WTC11 (cell line): ENCODE measurements around the gene TFB1M. TPM values are rescaled to one million over a fixed set of nuclear protein-coding genes. Genes with fewer than 3 reads are reported as not detected.

ENCODE experiments used
- ATAC-seq: fragments of 200-7000 bp; cut with Tn5 transposase; 2 replicates; pipeline ENCODE4 v1.10.0; 2021; ENCODE audit warnings: mild to moderate bottlenecking, moderate library complexity
- CTCF ChIA-PET: fragments of 300-600 bp; sonication (Branson Sonifier 250); formaldehyde crosslinking; loops from one replicate; lab custom pipeline; 2021; ENCODE audit warnings: antibody characterized with exemption; lab: Charles Lee
- POLR2A ChIA-PET: fragments of 350-600 bp; sonication (Branson Sonifier 250); formaldehyde crosslinking; loops from one replicate; lab custom pipeline; 2021; ENCODE audit warnings: antibody characterized with exemption; lab: Charles Lee
- DNase-seq: peaks from one replicate; pipeline ENCODE4 v3.0.0; 2021; ENCODE audit warnings: low spot score
- H3K27ac Mint-ChIP-seq: 2 replicates; pipeline ENCODE4 v1.8.0; 2021; ENCODE audit warnings: mixed read lengths
- H3K27me3 Mint-ChIP-seq: 2 replicates; pipeline ENCODE4 v1.8.0; 2021; ENCODE audit warnings: low read depth, mild to moderate bottlenecking, moderate library complexity, mixed read lengths
- H3K36me3 Mint-ChIP-seq: 2 replicates; pipeline ENCODE4 v1.8.0; 2021; ENCODE audit warnings: mixed read lengths
- H3K4me1 Mint-ChIP-seq: 2 replicates; pipeline ENCODE4 v1.8.0; 2022; ENCODE audit warnings: mixed read lengths
- H3K4me3 Mint-ChIP-seq: 2 replicates; pipeline ENCODE4 v1.8.0; 2021; ENCODE audit warnings: mild to moderate bottlenecking, moderate library complexity, mixed read lengths
- H3K9me3 Mint-ChIP-seq: 2 replicates; pipeline ENCODE4 v1.8.0; 2021; ENCODE audit warnings: mixed read lengths
- EMX1 ChIP-seq: fragments of 250-450 bp; sonication (Bioruptor Pico); IDR thresholded peaks from 2 replicates; pipeline ENCODE4 v1.8.0; 2021; ENCODE audit warnings: mild to moderate bottlenecking
- FOXK1 ChIP-seq: sonication (generic); formaldehyde crosslinking; IDR thresholded peaks from 2 replicates; pipeline ENCODE4 v1.8.0; 2022; ENCODE audit warnings: mild to moderate bottlenecking, moderate library complexity, missing genetic modification reagents
- JAZF1 ChIP-seq: fragments of 250-450 bp; sonication (Bioruptor Pico); IDR thresholded peaks from 2 replicates; pipeline ENCODE4 v1.9.0; 2021; ENCODE audit warnings: moderate library complexity, mild to moderate bottlenecking, inconsistent platforms
- KAT7 ChIP-seq: sonication (generic); formaldehyde crosslinking; IDR thresholded peaks from 2 replicates; pipeline ENCODE4 v1.8.1; 2023; ENCODE audit warnings: missing genetic modification reagents, mild to moderate bottlenecking, borderline replicate concordance
- MXD4 ChIP-seq: fragments of 250-450 bp; sonication (Bioruptor Pico); IDR thresholded peaks from 2 replicates; pipeline ENCODE4 v1.8.0; 2021; ENCODE audit warnings: mild to moderate bottlenecking, moderate library complexity, borderline replicate concordance
- NFATC4 ChIP-seq: fragments of 250-450 bp; sonication (Bioruptor Pico); IDR thresholded peaks from 2 replicates; pipeline ENCODE4 v1.9.0; 2021; ENCODE audit warnings: mild to moderate bottlenecking
- NFYB ChIP-seq: sonication (generic); formaldehyde crosslinking; conservative IDR thresholded peaks from 2 replicates; pipeline ENCODE4 v1.8.0; 2022; ENCODE audit warnings: low read depth, missing genetic modification reagents
- NR1H2 ChIP-seq: sonication (generic); formaldehyde crosslinking; IDR thresholded peaks from 2 replicates; pipeline ENCODE4 v1.9.0; 2021; ENCODE audit warnings: mild to moderate bottlenecking, moderate library complexity, missing genetic modification reagents
- NR2C2 ChIP-seq: sonication (generic); formaldehyde crosslinking; IDR thresholded peaks from 2 replicates; pipeline ENCODE4 v1.8.0; 2022; ENCODE audit warnings: mild to moderate bottlenecking, missing genetic modification reagents
- TEAD1 ChIP-seq: sonication (generic); formaldehyde crosslinking; IDR thresholded peaks from 2 replicates; pipeline ENCODE4 v1.8.0; 2022; ENCODE audit warnings: mild to moderate bottlenecking, missing genetic modification reagents
- TP53 ChIP-seq: sonication (generic); formaldehyde crosslinking; IDR thresholded peaks from 2 replicates; pipeline ENCODE4 v1.8.1; 2023; ENCODE audit warnings: mild to moderate bottlenecking, missing genetic modification reagents
- ZNF396 ChIP-seq: fragments of 250-450 bp; sonication (Bioruptor Pico); IDR thresholded peaks from 2 replicates; pipeline ENCODE4 v1.8.0; 2021; ENCODE audit warnings: mild to moderate bottlenecking, moderate library complexity, borderline replicate concordance
- ZNF416 ChIP-seq: fragments of 250-450 bp; sonication (Bioruptor Pico); IDR thresholded peaks from 2 replicates; pipeline ENCODE4 v1.9.0; 2021; ENCODE audit warnings: mild to moderate bottlenecking, inconsistent platforms
- ZNF671 ChIP-seq: fragments of 250-450 bp; sonication (Bioruptor Pico); IDR thresholded peaks from 2 replicates; pipeline ENCODE4 v1.8.0; 2021; ENCODE audit warnings: mild to moderate bottlenecking
- total RNA-seq: library from RNA; stranded (reverse); gene quantifications from 3 replicates; pipeline ENCODE4 v1.2.3, GENCODE V29; 2021
- TF ChIP-seq, protein P1 (sequence below): sonication (generic); formaldehyde crosslinking; IDR thresholded peaks from 2 replicates; pipeline ENCODE4 v1.8.1; 2023; ENCODE audit warnings: mild to moderate bottlenecking, missing genetic modification reagents
- TF ChIP-seq, protein P2 (sequence below): fragments of 250-450 bp; sonication (Bioruptor Pico); IDR thresholded peaks from 2 replicates; pipeline ENCODE4 v1.9.0; 2021; ENCODE audit warnings: mild to moderate bottlenecking
- TF ChIP-seq, protein P3 (sequence below): sonication (generic); formaldehyde crosslinking; conservative IDR thresholded peaks from 2 replicates; pipeline ENCODE4 v1.8.1; 2022; ENCODE audit warnings: mild to moderate bottlenecking, missing genetic modification reagents
- TF ChIP-seq, protein P4 (sequence below): sonication (generic); formaldehyde crosslinking; IDR thresholded peaks from 2 replicates; pipeline ENCODE4 v1.8.1; 2023; ENCODE audit warnings: mild to moderate bottlenecking, missing genetic modification reagents, moderate library complexity
- TF ChIP-seq, protein P5 (sequence below): sonication (generic); formaldehyde crosslinking; IDR thresholded peaks from 2 replicates; pipeline ENCODE4 v1.8.1; 2022; ENCODE audit warnings: low read depth, mild to moderate bottlenecking, moderate library complexity, missing genetic modification reagents, borderline replicate concordance
- TF ChIP-seq, protein P6 (sequence below): fragments of 250-450 bp; sonication (Bioruptor Pico); IDR thresholded peaks from 2 replicates; pipeline ENCODE4 v1.9.0; 2021; ENCODE audit warnings: moderate library complexity, mild to moderate bottlenecking, inconsistent platforms, borderline replicate concordance

TFB1M gene
- total RNA-seq, 1 experiment from 2014 or later = 41.8 TPM

DNA sequence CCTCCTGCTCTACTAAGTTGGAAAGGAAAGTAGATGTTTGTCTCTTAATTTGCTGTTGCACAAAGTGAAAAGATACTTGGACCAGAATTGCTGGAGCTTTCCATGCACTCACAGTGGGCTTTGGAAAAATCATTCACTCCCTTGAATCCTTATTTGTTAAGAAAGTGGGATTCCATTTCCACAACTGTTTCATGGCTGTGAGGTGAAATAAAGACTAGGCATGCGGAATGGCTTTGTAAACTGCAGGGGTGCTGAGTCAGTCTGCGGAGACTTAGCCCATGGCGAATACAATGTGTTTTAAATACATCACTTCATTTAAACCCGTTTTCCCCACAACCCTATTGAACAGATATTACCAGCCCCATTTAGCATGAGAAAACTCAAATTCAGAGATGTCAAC, 87.2 kb downstream of the TFB1M start:
- no peak for DNase-seq
- CTCF ChIA-PET = interaction anchor here (1.5 kb wide), 1 partner anchor 21 kb away, joined by 6 read pairs; no protein-coding TSS in a partner anchor

DNA sequence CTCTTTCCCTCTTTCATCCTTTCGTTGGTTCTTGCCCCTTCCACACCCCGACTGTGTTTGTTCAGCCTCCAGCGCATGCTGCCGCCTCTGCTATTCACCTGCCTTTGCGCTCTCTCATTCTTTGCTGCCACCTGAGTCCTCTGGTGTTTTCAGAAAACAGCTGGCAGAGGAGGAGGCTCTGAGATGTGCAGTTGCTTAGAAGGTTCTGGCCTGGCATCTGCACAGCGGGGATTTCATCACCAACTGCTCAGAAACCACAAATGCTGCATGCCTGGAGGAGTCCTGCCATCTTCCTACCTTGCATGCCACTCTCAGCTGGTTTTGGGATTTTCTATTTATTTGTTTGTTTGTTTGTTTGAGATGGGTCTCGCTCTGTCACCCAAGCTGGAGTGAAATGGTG, 89.7 kb downstream of the TFB1M start:
- no peak overlapping the region for H3K27ac Mint-ChIP-seq
- no peak for DNase-seq
- H3K4me1 Mint-ChIP-seq = peaks cover 28% of the 10 kb centered on the region
- peaks cover 8% of the 10 kb centered on the region for H3K9me3 Mint-ChIP-seq
- H3K36me3 Mint-ChIP-seq = peaks cover 12% of the 10 kb centered on the region
- ATAC-seq = no peak
- H3K27me3 Mint-ChIP-seq = no peaks in the 10 kb centered on the region
- TF ChIP-seq EMX1 (no peak), MXD4 (no peak), FOXK1 (CRISPR knock-in tag) (no peak), JAZF1 (CRISPR knock-in tag) (no peak), NR2C2 (CRISPR knock-in tag) (no peak), NR1H2 (no peak)
- TF ChIP-seq, protein P1, sequence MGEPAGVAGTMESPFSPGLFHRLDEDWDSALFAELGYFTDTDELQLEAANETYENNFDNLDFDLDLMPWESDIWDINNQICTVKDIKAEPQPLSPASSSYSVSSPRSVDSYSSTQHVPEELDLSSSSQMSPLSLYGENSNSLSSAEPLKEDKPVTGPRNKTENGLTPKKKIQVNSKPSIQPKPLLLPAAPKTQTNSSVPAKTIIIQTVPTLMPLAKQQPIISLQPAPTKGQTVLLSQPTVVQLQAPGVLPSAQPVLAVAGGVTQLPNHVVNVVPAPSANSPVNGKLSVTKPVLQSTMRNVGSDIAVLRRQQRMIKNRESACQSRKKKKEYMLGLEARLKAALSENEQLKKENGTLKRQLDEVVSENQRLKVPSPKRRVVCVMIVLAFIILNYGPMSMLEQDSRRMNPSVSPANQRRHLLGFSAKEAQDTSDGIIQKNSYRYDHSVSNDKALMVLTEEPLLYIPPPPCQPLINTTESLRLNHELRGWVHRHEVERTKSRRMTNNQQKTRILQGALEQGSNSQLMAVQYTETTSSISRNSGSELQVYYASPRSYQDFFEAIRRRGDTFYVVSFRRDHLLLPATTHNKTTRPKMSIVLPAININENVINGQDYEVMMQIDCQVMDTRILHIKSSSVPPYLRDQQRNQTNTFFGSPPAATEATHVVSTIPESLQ = no peak
- TF ChIP-seq, protein P2, sequence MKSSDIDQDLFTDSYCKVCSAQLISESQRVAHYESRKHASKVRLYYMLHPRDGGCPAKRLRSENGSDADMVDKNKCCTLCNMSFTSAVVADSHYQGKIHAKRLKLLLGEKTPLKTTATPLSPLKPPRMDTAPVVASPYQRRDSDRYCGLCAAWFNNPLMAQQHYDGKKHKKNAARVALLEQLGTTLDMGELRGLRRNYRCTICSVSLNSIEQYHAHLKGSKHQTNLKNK (CRISPR knock-in tag) = no peak
- CTCF ChIA-PET = interaction anchor here (2.2 kb wide), 1 partner anchor 296 kb away, joined by 5 read pairs; no protein-coding TSS in a partner anchor
- POLR2A ChIA-PET = no interaction called here
- H3K4me3 Mint-ChIP-seq = no peak overlapping the region

More for the DNA sequence above, 87.2 kb downstream of the TFB1M start:
- ATAC-seq = peak; percentile 64
- H3K9me3 Mint-ChIP-seq = peaks cover 16% of the 10 kb centered on the region
- peaks cover 28% of the 10 kb centered on the region for H3K4me1 Mint-ChIP-seq
- H3K27me3 Mint-ChIP-seq = no peaks in the 10 kb centered on the region
- peak overlapping the region; percentile 46; the same call in 1 of the 2 replicates for H3K27ac Mint-ChIP-seq
- POLR2A ChIA-PET = no interaction called here
- peaks cover 20% of the 10 kb centered on the region for H3K36me3 Mint-ChIP-seq
- TF ChIP-seq, protein P3, sequence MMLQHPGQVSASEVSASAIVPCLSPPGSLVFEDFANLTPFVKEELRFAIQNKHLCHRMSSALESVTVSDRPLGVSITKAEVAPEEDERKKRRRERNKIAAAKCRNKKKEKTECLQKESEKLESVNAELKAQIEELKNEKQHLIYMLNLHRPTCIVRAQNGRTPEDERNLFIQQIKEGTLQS = no peak
- TF ChIP-seq ZNF416 (no peak), NFYB (CRISPR knock-in tag) (no peak), ZNF396 (CRISPR knock-in tag) (no peak), KAT7 (CRISPR knock-in tag) (no peak), TP53 (no peak), JAZF1 (CRISPR knock-in tag) (no peak), ZNF671 (CRISPR knock-in tag) (no peak), NFATC4 (CRISPR knock-in tag) (no peak), TEAD1 (CRISPR knock-in tag) (no peak), NR2C2 (CRISPR knock-in tag) (no peak)
- TF ChIP-seq, protein P4, sequence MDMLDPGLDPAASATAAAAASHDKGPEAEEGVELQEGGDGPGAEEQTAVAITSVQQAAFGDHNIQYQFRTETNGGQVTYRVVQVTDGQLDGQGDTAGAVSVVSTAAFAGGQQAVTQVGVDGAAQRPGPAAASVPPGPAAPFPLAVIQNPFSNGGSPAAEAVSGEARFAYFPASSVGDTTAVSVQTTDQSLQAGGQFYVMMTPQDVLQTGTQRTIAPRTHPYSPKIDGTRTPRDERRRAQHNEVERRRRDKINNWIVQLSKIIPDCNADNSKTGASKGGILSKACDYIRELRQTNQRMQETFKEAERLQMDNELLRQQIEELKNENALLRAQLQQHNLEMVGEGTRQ (CRISPR knock-in tag) = no peak
- TF ChIP-seq, protein P5, sequence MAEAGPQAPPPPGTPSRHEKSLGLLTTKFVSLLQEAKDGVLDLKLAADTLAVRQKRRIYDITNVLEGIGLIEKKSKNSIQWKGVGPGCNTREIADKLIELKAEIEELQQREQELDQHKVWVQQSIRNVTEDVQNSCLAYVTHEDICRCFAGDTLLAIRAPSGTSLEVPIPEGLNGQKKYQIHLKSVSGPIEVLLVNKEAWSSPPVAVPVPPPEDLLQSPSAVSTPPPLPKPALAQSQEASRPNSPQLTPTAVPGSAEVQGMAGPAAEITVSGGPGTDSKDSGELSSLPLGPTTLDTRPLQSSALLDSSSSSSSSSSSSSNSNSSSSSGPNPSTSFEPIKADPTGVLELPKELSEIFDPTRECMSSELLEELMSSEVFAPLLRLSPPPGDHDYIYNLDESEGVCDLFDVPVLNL (CRISPR knock-in tag) = no peak
- TF ChIP-seq, protein P6, sequence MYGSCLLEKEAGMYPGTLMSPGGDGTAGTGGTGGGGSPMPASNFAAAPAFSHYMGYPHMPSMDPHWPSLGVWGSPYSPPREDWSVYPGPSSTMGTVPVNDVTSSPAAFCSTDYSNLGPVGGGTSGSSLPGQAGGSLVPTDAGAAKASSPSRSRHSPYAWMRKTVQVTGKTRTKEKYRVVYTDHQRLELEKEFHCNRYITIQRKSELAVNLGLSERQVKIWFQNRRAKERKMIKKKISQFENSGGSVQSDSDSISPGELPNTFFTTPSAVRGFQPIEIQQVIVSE (CRISPR knock-in tag) = no peak
- H3K4me3 Mint-ChIP-seq = no peak overlapping the region
